Stimulated activated CD8-positive, alpha-beta memory T cell treated with anti-CD3 and anti-CD28 coated beads, Interleukin-12 subunit alpha, Interleukin-12 subunit beta, amount 100 ng/mL, for 1 hour (primary cell): ENCODE results near the gene FAH.
"Not testable (repeated sequence)": the region's sequence is repeated elsewhere in the genome, so short reads cannot be mapped to it uniquely, and the experiment has no call there.

ENCODE experiments used
- DNase-seq: peaks from one replicate; pipeline ENCODE4 v3.0.0-alpha.2; 2020; ENCODE audit warnings: low read depth

FAH gene

DNA sequence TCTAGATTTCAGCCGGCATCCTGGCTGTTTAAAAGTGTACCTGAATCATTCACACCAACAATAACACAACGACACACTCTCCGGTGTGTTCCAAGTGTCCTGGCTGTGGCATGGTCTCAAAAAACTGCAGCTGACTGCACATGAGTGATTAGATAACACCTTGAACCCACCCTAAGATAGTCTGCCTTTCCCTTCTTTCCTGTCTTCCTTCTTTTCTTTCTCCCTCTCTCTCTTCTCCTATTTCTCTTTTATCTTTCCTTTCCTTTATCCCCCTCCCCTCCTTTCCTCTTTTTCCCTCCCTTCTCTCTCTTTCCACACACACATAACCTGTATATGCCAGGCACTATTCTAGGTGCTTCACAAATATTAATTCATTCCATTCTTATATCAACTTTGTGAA, 1.2 kb upstream of the FAH start:
- DNase-seq, result no peak

GRCh38 chr15:80152180-80152895, 461 bp upstream of the FAH start:
- peak; percentile 73 for DNase-seq

- DNase-seq, result no peak
Measured at GRCh38 chr15:80153900-80154299, 1.1 kb downstream of the FAH start.

DNA sequence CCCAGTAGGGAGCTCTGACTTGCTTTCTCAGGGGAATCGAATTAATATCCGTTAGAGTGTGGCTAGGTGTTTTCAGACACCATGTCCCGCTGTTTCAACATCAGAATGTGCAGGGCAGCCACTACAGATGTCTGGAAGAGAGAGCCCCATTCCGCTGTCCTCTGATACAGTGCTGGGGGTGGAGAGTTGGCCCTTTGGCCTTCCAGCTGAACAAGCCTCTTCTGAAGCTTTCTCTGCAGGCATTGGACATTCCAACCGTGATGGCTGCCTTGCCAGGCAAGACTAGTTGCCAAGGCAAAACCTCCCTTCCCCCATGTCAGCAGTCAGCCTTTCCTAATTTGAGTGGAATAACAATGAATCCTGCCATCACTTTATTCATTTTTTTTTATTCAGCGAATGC, 1.5 kb downstream of the FAH start:
- no peak for DNase-seq

- DNase-seq, result no peak
Measured at GRCh38 chr15:80155001-80155377, 2.2 kb downstream of the FAH start.

DNA sequence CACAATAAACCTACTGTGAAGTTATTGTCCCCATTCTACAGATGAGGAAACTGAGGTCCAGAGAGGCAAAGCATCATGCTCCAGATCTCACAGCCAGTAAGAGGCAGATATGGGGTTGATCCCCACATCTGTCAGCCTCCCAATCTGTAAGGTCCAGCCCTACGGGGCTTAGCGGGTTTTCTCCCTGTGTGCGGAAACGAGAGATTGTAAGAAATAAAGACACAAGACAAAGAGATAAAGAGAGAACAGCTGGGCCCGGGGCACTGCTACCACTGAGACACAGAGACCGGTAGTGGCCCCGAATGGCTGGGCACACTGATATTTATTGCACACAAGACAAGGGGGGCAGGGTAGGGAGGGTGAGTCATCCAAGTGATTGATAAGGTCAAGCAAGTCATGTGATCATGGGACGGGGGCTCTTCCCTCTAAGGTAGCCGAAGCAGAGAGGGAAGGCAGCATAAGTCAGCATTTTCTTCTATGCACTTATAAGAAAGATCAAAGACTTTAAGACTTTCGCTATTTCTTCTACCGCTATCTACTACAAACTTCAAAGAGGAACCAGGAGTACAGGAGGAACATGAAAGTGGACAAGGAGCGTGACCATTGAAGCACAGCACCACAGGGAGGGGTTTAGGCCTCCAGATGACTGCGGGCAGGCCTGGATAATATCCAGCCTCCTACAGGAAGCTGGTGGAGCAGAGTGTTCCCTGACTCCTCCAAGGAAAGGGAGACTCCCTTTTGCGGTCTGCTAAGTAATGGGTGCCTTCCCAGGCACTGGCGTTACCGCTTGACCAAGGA, 2.8 kb downstream of the FAH start:
- not testable (repeated sequence) for DNase-seq

DNA sequence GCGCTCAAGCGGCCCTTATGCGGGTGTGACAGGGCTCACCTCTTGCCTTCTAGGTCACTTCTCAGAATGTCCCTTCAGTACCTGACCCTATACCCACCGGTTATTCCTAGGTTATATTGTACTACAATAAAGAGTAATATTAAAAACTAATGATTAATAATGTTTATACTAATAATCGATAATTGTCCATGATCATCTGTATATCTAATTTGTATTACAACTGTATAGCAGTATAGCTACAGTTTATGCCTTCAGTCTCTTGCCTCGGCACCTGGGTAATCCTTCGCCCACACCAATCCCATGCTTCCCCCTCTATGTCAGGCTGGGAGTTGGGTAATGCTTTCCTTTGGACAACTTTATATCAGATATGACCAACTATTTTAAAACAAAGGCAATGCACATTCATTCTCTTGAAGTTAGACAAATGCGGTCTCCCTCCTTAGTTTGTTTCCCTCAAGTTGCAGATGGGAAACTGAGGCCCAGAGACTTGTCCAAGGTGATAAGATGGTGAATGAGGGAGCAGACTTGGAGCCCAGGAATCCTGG, 3.4 kb downstream of the FAH start:
- no peak for DNase-seq

- DNase-seq, result no peak
Measured at GRCh38 chr15:80157215-80157614, 4.4 kb downstream of the FAH start.

- DNase-seq, result no peak
Measured at GRCh38 chr15:80159301-80159700, 6.5 kb downstream of the FAH start.

- DNase-seq, result no peak
Measured at GRCh38 chr15:80159811-80160569, 7.2 kb downstream of the FAH start.

DNA sequence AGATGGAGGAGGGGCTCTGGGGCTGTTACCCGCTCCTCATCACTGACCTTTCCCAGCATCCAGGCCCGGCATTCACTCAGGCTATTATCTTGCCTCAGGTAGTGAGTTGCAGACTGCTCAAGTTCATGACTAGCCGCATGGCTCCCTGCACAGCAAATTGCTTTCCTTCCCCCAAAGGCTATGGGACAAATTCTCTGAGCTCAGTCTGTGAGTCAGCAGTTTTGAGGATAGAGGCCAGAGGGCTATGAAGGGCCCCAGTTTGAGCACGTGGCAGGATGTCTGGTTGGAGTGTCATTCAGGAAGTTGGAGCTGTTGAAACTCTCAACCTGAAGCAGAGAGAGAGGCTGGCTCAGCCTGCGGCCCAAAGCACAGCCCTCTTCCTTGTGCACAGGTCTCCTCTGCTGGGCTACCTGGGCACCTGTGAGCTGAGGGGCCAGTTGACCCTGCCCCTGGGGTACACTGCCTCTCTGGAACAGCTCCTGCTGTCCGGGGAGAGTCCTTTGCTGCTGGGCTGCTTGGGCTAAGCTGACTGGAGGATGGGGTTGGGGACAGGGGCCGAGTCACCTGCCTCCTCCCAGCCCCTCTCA, 7.9 kb downstream of the FAH start:
- no peak for DNase-seq

DNA sequence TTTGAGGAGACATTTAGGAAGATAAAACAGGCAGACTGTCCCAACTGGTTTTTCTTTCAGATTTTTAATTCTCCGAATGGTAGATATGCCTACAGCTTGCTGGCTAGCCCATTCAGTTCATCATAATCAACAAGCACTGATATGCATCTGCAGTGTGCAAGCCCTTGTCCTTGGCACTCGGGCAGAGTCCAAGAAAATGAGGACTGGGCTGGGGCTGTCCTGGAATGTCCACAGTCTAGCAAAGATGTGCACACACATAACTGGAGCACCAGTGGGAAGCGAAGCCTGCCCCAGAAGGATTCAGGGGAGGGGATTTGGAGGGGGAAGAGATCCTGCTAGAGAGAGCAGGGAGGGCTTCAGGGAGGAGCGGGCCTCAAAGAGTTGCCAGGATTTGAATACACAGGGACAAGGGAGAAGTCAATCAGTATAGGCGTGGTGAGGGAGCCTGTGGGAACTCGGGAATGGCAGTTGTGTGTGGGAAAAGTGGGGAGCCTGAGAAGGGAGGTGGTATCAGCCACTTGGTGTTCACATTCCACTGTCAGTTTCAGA, 8.7 kb downstream of the FAH start:
- DNase-seq, result no peak

- DNase-seq, result no peak
Measured at GRCh38 chr15:80162059-80162554, 9.3 kb downstream of the FAH start.

DNA sequence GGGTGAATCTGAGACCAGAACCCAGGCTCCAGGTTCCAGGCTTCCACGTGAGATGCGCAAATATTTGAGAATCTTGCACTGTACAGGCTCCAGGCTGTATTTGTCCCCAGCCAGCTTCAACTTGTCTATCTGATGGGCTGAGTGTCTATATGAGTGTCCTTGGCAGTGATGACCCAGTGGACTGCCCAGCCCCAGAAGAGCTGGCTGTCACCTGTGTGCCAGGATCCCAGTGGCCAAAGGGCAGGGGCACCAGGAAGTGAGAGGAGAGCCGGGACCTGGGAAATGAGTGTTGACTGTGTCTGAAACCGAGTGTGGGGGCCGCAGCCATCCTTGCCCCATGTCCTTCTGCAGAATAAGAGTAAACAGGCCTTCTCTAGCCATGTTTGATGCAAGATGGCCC, 10.4 kb downstream of the FAH start:
- no peak for DNase-seq

- no peak for DNase-seq
Measured at GRCh38 chr15:80163897-80164296, 11.1 kb downstream of the FAH start.

- DNase-seq, result no peak
Measured at GRCh38 chr15:80167936-80168335, 15.1 kb downstream of the FAH start.

GRCh38 chr15:80168421-80168820, 15.6 kb downstream of the FAH start:
- DNase-seq, result no peak

GRCh38 chr15:80169768-80170357, 17.1 kb downstream of the FAH start:
- DNase-seq, result no peak

- no peak for DNase-seq
Measured at GRCh38 chr15:80170596-80170995, 17.8 kb downstream of the FAH start.

DNA sequence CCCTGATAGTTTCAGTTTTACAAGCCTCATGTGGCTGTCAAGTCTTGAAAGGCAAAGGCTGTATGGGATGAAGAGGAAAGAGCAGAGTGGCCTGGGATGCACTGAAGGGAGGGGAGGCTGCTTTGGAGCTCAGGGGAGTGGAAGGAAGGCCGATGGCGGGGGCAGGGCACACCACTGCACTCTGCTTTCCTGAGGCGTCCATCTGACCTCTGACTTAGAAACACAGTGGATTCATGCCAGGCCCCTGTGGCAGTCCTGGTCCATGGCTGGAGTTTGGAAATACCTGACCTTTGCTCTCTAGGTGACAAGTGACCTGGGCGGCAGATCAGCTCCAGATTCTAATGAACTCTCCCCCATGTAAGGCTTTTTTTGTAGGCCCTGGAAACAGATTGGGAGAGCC, 19.0 kb downstream of the FAH start:
- DNase-seq, result no peak

GRCh38 chr15:80172401-80172800, 19.6 kb downstream of the FAH start:
- no peak for DNase-seq
